Gastrocnemius medialis (tissue), 4 donors: ENCODE measurements around the gene RNF175. TPM values are rescaled to one million over a fixed set of nuclear protein-coding genes. Genes with fewer than 3 reads are reported as not detected.

Experiments used
- ATAC-seq, 2 donors: fragments of 150-250 bp; one replicate each; pipeline ENCODE4 v1.9.1; 2016
- DNase-seq, 2 donors: peaks; one replicate each; pipeline ENCODE4 v3.0.0-alpha.2; 2019
- H3K27ac ChIP-seq, 4 donors: fragments of 200-600 bp; sonication (generic); 1 replicate in 1 of 4; 2 replicates in 3 of 4; pipeline ENCODE4 v1.5.1; 2016 to 2018; ENCODE audit warnings: mild to moderate bottlenecking in 2 of 4, moderate library complexity in 1 of 4
- H3K27me3 ChIP-seq, 3 donors: fragments of 200-600 bp; sonication (generic) in 2 of 3; 1 replicate in 1 of 3; 2 replicates in 2 of 3; pipeline versions ENCODE4 v1.5.1 to v1.6.0; 2016 to 2019; ENCODE audit warnings: mild to moderate bottlenecking in 1 of 3, moderate library complexity in 1 of 3
- H3K36me3 ChIP-seq, 2 donors: fragments of 200-600 bp; sonication (generic) in 1 of 2; one replicate each; pipeline ENCODE4 v1.5.1; 2017 to 2018
- H3K4me1 ChIP-seq, 2 donors: fragments of 200-600 bp; sonication (generic) in 1 of 2; one replicate each; pipeline ENCODE4 v1.5.1; 2016 to 2017; ENCODE audit warnings: mild to moderate bottlenecking in 2 of 2
- H3K4me3 ChIP-seq, 4 donors: fragments of 200-600 bp; sonication (generic) in 3 of 4; 1 replicate in 1 of 4; 2 replicates in 3 of 4; pipeline ENCODE4 v1.5.1; 2016 to 2019; ENCODE audit warnings: mild to moderate bottlenecking in 2 of 4
- H3K9me3 ChIP-seq, 3 donors: fragments of 200-600 bp; sonication (generic) in 2 of 3; 1 replicate in 1 of 3; 2 replicates in 2 of 3; pipeline ENCODE4 v1.5.1; 2016 to 2019
- CTCF ChIP-seq, 5 experiments: fragments of 450-650 bp in 3 of 5; fragments of 200-600 bp in 2 of 5; sonication (generic) in 2 of 5; IDR thresholded peaks in 4 of 5; conservative IDR thresholded peaks in 1 of 5; 1 replicate in 4 of 5; 2 replicates in 1 of 5; pipeline ENCODE4 v1.5.1; 2016 to 2019; ENCODE audit warnings: antibody characterized with exemption in 5 of 5, mild to moderate bottlenecking in 3 of 5, moderate library complexity in 3 of 5
- POLR2A ChIP-seq, 2 donors: fragments of 450-650 bp; IDR thresholded peaks; one replicate each; pipeline ENCODE4 v1.6.1; 2017; ENCODE audit warnings: antibody characterized with exemption in 2 of 2, mild to moderate bottlenecking in 2 of 2, moderate library complexity in 2 of 2
- in situ Hi-C, 4 donors: fragments of 200-750 bp; cut with MboI; loops; one replicate each; pipeline versions ENCODE4 v1.15.0 to v1.8.0; 2017; ENCODE audit warnings: low sequenced_read_pairs in 4 of 4
- intact Hi-C: fragments of 100-400 bp; cut with DNase I; formaldehyde crosslinking; loops from one replicate; pipeline ENCODE4 v1.15.1; 2023; ENCODE audit warnings: low total_unique reads
- total RNA-seq, 4 donors: library from RNA; depleted of rRNA; stranded (reverse); fragments of >200 nt; gene quantifications; one replicate each; pipeline versions ENCODE4 v1.1.0 to v1.2.3, GENCODE V29; 2016

RNF175 gene
- total RNA-seq, 4 donors from 2014 or later, result 1.2 TPM; not detected in 3

GRCh38 chr4:153710681-153711080 is 49.1 kb downstream of the RNF175 start:
- in situ Hi-C loops (no loop called here), intact Hi-C loops (no loop called here)
- no peaks in the 10 kb centered on the region for H3K27me3 ChIP-seq
- no peak overlapping the region for H3K4me3 ChIP-seq
- TF ChIP-seq CTCF (IDR thresholded peaks at IDR 0.05 in 4 of 5, conservative IDR thresholded peaks at IDR 0.05 in 1 of 5), result no peak
- no peak for TF ChIP-seq POLR2A (IDR thresholded peaks at IDR 0.05)
- no peak for ATAC-seq
- no peaks in the 10 kb centered on the region for H3K36me3 ChIP-seq
- H3K9me3 ChIP-seq, result no peaks in the 10 kb centered on the region
- no peak for DNase-seq
- no peaks in the 10 kb centered on the region for H3K4me1 ChIP-seq
- no peak overlapping the region for H3K27ac ChIP-seq

- Histone ChIP-seq H3K36me3 (no peaks in the 10 kb centered on the region), H3K4me3 (no peak overlapping the region), H3K4me1 (no peaks in the 10 kb centered on the region), H3K9me3 (no peaks in the 10 kb centered on the region), H3K27me3 (no peaks in the 10 kb centered on the region), H3K27ac (no peak overlapping the region)
- ATAC-seq (no peak), DNase-seq (no peak)
- intact Hi-C loops, result no loop called here
- TF ChIP-seq POLR2A (IDR thresholded peaks at IDR 0.05) (no peak), CTCF (IDR thresholded peaks at IDR 0.05 in 4 of 5, conservative IDR thresholded peaks at IDR 0.05 in 1 of 5) (no peak)
- in situ Hi-C loops, result no loop called here
Observed at GRCh38 chr4:153706519-153706918, 53.3 kb downstream of the RNF175 start.

- Histone ChIP-seq H3K9me3 (no peaks in the 10 kb centered on the region), H3K36me3 (no peaks in the 10 kb centered on the region), H3K27me3 (no peaks in the 10 kb centered on the region), H3K27ac (no peak overlapping the region), H3K4me3 (no peak overlapping the region), H3K4me1 (no peaks in the 10 kb centered on the region)
- DNase-seq (no peak), ATAC-seq (no peak)
- TF ChIP-seq CTCF (IDR thresholded peaks at IDR 0.05 in 4 of 5, conservative IDR thresholded peaks at IDR 0.05 in 1 of 5) (no peak), POLR2A (IDR thresholded peaks at IDR 0.05) (no peak)
- in situ Hi-C loops, result no loop called here
- intact Hi-C loops, result no loop called here
Observed at GRCh38 chr4:153705743-153706468, 53.9 kb downstream of the RNF175 start.

- Histone ChIP-seq H3K4me3 (no peak overlapping the region), H3K36me3 (no peaks in the 10 kb centered on the region), H3K9me3 (no peaks in the 10 kb centered on the region), H3K27ac (no peak overlapping the region), H3K27me3 (no peaks in the 10 kb centered on the region), H3K4me1 (no peaks in the 10 kb centered on the region)
- ATAC-seq, result no peak
- intact Hi-C loops, result no loop called here
- TF ChIP-seq CTCF (IDR thresholded peaks at IDR 0.05 in 4 of 5, conservative IDR thresholded peaks at IDR 0.05 in 1 of 5), result no peak
- TF ChIP-seq POLR2A (IDR thresholded peaks at IDR 0.05), result no peak
- in situ Hi-C loops, result no loop called here
- DNase-seq, result no peak
Observed at GRCh38 chr4:153704522-153704921, 55.3 kb downstream of the RNF175 start.

- no peak for DNase-seq
- Histone ChIP-seq H3K4me3 (peak overlapping the region; percentile 60 to 73 (median 64)), H3K4me1 (peaks cover 4 to 12% of the 10 kb centered on the region in 2 donors), H3K36me3 (no peaks in the 10 kb centered on the region), H3K27me3 (peaks cover 23 to 38% (median 31%) of the 10 kb centered on the region in 3 donors), H3K9me3 (no peaks in the 10 kb centered on the region), H3K27ac (peak overlapping the region in 1 of 4 donors; percentile 13)
- in situ Hi-C loops (no loop called here), intact Hi-C loops (no loop called here)
- no peak for ATAC-seq
- TF ChIP-seq CTCF (IDR thresholded peaks at IDR 0.05 in 4 of 5, conservative IDR thresholded peaks at IDR 0.05 in 1 of 5) (no peak), POLR2A (IDR thresholded peaks at IDR 0.05) (no peak)
Observed at GRCh38 chr4:153684971-153685371, 74.9 kb downstream of the RNF175 start.
